ENCODE data around the gene STC2.

The STC2 gene

GRCh38 chr5:173314166-173314952 lies 13.9 kb downstream of the STC2 start:
- DNase-seq (ENCODE audit: low spot score) = no peak

GRCh38 chr5:173313351-173313801 lies 14.8 kb downstream of the STC2 start:
- no peak for DNase-seq (ENCODE audit: low spot score)

GRCh38 chr5:173312821-173313220 lies 15.4 kb downstream of the STC2 start:
- no peak for DNase-seq (ENCODE audit: low spot score)

GRCh38 chr5:173311818-173312585 lies 16.2 kb downstream of the STC2 start:
- no peak for DNase-seq (ENCODE audit: low spot score)

GRCh38 chr5:173310861-173311785 lies 17.1 kb downstream of the STC2 start:
- peak; percentile 62 for DNase-seq (ENCODE audit: low spot score)

GRCh38 chr5:173310218-173310769 lies 17.9 kb downstream of the STC2 start:
- no peak for DNase-seq (ENCODE audit: low spot score)

GRCh38 chr5:173309731-173310130 lies 18.5 kb downstream of the STC2 start:
- no peak for DNase-seq (ENCODE audit: low spot score)

- DNase-seq (ENCODE audit: low spot score) = no peak
Measured at GRCh38 chr5:173308226-173308625, 20.0 kb downstream of the STC2 start.

GRCh38 chr5:173307695-173308094 lies 20.5 kb downstream of the STC2 start:
- no peak for DNase-seq (ENCODE audit: low spot score)

GRCh38 chr5:173306695-173307094 lies 21.5 kb downstream of the STC2 start:
- DNase-seq (ENCODE audit: low spot score) = no peak

GRCh38 chr5:173304591-173304988 lies 23.6 kb downstream of the STC2 start:
- DNase-seq (ENCODE audit: low spot score) = no peak

GRCh38 chr5:173303878-173304590 lies 24.2 kb downstream of the STC2 start:
- no peak for DNase-seq (ENCODE audit: low spot score)

- no peak for DNase-seq (ENCODE audit: low spot score)
Measured at GRCh38 chr5:173302546-173303155, 25.6 kb downstream of the STC2 start.

GRCh38 chr5:173301695-173302545 lies 26.3 kb downstream of the STC2 start:
- DNase-seq (ENCODE audit: low spot score) = no peak

GRCh38 chr5:173300389-173301047 lies 27.7 kb downstream of the STC2 start:
- DNase-seq (ENCODE audit: low spot score) = no peak

- no peak for DNase-seq (ENCODE audit: low spot score)
Measured at GRCh38 chr5:173299820-173300219, 28.4 kb downstream of the STC2 start.

GRCh38 chr5:173298213-173298926 lies 29.8 kb downstream of the STC2 start:
- DNase-seq (ENCODE audit: low spot score) = no peak

GRCh38 chr5:173297813-173298212 lies 30.4 kb downstream of the STC2 start:
- no peak for DNase-seq (ENCODE audit: low spot score)
